GM12878 (cell line): ENCODE data around the gene HINFP. TPM values are rescaled to one million over a fixed set of nuclear protein-coding genes. Genes with fewer than 3 reads are reported as not detected.

Source experiments
- ATAC-seq: fragments of 200-7000 bp; cut with Tn5 transposase; 3 replicates; pipeline ENCODE4 v1.9.1; 2020; ENCODE audit warnings: mild to moderate bottlenecking, moderate library complexity
- BruUV-seq: library from RNA; stranded (reverse); fragments of 400-500 nt; replicated peaks from 2 replicates; lab custom pipeline; 2021; lab: Mats Ljungman, UMichigan
- CTCF ChIA-PET: fragments of 300-600 bp; sonication (Branson Sonifier 250); formaldehyde crosslinking; extraction: SDS; loops from one replicate; lab custom pipeline; 2021; ENCODE audit warnings: inconsistent platforms; lab: Yijun Ruan, JAX
- POLR2A ChIA-PET: fragments of 350-600 bp; formaldehyde crosslinking; extraction: SDS; loops from one replicate; lab custom pipeline; 2021; ENCODE audit warnings: inconsistent platforms; lab: Charles Lee
- RAD21 ChIA-PET: fragments of 300-600 bp; sonication (Branson Sonifier 250); formaldehyde crosslinking; loops from one replicate; lab custom pipeline; 2023; ENCODE audit warnings: antibody characterized with exemption; ENCODE audit not compliant: unreplicated experiment; lab: Charles Lee
- SMC1A ChIA-PET: fragments of 300-600 bp; sonication (Branson Sonifier 250); formaldehyde crosslinking; loops from one replicate; lab custom pipeline; 2023; ENCODE audit not compliant: unreplicated experiment, uncharacterized antibody; lab: Charles Lee
- DNase-seq: peaks from one replicate; pipeline ENCODE4 v3.0.0-alpha.2; 2011; ENCODE audit warnings: low read depth, low spot score
- FAIRE-seq: peaks from 3 replicates; lab custom pipeline; 2011; peaks lifted over from hg19 to GRCh38; lab: Jason Lieb, UNC
- H2AFZ ChIP-seq: 2 replicates; pipeline ENCODE4 v1.6.0; 2011; ENCODE audit warnings: low read depth, low read length, control low read depth; ENCODE audit not compliant: control insufficient read depth
- H3K27ac ChIP-seq: 2 replicates; pipeline ENCODE4 v1.5.1; 2011; ENCODE audit warnings: control low read depth; ENCODE audit not compliant: control insufficient read depth, insufficient read depth
- H3K27me3 ChIP-seq, 2 experiments: replicated peaks in 1 of 2; 2 replicates each; pipeline versions ENCODE4 v1.6.0 to v1.6.1; 2011; ENCODE audit warnings: low read length in 1 of 2; ENCODE audit not compliant: control insufficient read depth in 2 of 2, insufficient read depth in 2 of 2
- H3K36me3 ChIP-seq, 2 experiments: 2 replicates each; pipeline ENCODE4 v1.5.1; 2011; ENCODE audit warnings: low read length in 1 of 2; ENCODE audit not compliant: control insufficient read depth in 2 of 2, insufficient read depth in 2 of 2
- H3K4me1 ChIP-seq: 2 replicates; pipeline ENCODE4 v1.6.1; 2011; ENCODE audit warnings: mild to moderate bottlenecking, low read length, moderate library complexity, mixed read lengths; ENCODE audit not compliant: control insufficient read depth, insufficient read depth
- H3K4me2 ChIP-seq: 2 replicates; pipeline ENCODE4 v1.6.0; 2011; ENCODE audit warnings: control low read depth; ENCODE audit not compliant: control insufficient read depth, insufficient read depth
- H3K4me3 ChIP-seq: fragments of 200-600 bp; sonication (generic); 2 replicates; pipeline ENCODE4 v1.5.1; 2016
- H3K79me2 ChIP-seq: 2 replicates; pipeline ENCODE4 v1.6.0; 2011; ENCODE audit warnings: low read length; ENCODE audit not compliant: control insufficient read depth, insufficient read depth
- H3K9ac ChIP-seq: 2 replicates; pipeline ENCODE4 v1.8.0; 2011; ENCODE audit warnings: low read length, control low read depth, mixed read lengths; ENCODE audit not compliant: control insufficient read depth, insufficient read depth
- H3K9me3 ChIP-seq: replicated peaks from 3 replicates; pipeline ENCODE4 v1.5.1; 2011; ENCODE audit warnings: mild to moderate bottlenecking, low read length; ENCODE audit not compliant: control insufficient read depth, insufficient read depth
- H4K20me1 ChIP-seq: 2 replicates; pipeline ENCODE4 v1.6.0; 2011; ENCODE audit not compliant: control insufficient read depth, insufficient read depth
- ATF7 ChIP-seq: fragments of 450-650 bp; IDR thresholded peaks from 2 replicates; pipeline ENCODE4 v1.6.1; 2016; ENCODE audit warnings: low read depth, mild to moderate bottlenecking
- BACH1 ChIP-seq: fragments of 450-650 bp; IDR thresholded peaks from 2 replicates; pipeline ENCODE4 v1.6.1; 2017; ENCODE audit warnings: mild to moderate bottlenecking, borderline replicate concordance
- BHLHE40 ChIP-seq, 2 experiments: fragments of 450-650 bp in 1 of 2; IDR thresholded peaks; 2 replicates each; pipeline ENCODE4 v1.6.1; 2011 to 2017; ENCODE audit warnings: low read depth in 2 of 2, borderline replicate concordance in 1 of 2, improper control_type of control experiment in 1 of 2, low read length in 1 of 2, mild to moderate bottlenecking in 1 of 2
- CREM ChIP-seq: IDR thresholded peaks from 2 replicates; pipeline ENCODE4 v1.6.1; 2014; ENCODE audit warnings: antibody characterized with exemption, low read depth
- EP300 ChIP-seq, 2 experiments: fragments of 150-350 bp in 1 of 2; IDR thresholded peaks; 2 replicates each; pipeline ENCODE4 v1.6.1; 2011 to 2012; ENCODE audit warnings: low read depth in 2 of 2, low read length in 2 of 2, borderline replicate concordance in 1 of 2, improper control_type of control experiment in 1 of 2, inconsistent platforms in 1 of 2; ENCODE audit not compliant: control insufficient read depth in 1 of 2
- FOXM1 ChIP-seq: IDR thresholded peaks from 2 replicates; pipeline ENCODE4 v1.6.1; 2012; ENCODE audit warnings: low read depth, mild to moderate bottlenecking, inconsistent platforms, low read length, moderate library complexity
- IRF4 ChIP-seq: IDR thresholded peaks from 2 replicates; pipeline ENCODE4 v1.6.1; 2011; ENCODE audit warnings: low read depth, low read length
- KDM1A ChIP-seq: fragments of 200-600 bp; sonication (generic); IDR thresholded peaks from 2 replicates; pipeline ENCODE4 v1.6.1; 2016; ENCODE audit warnings: borderline replicate concordance
- MTA3 ChIP-seq: IDR thresholded peaks from 2 replicates; pipeline ENCODE4 v1.6.1; 2012; ENCODE audit warnings: low read length, inconsistent platforms, borderline replicate concordance
- MXI1 ChIP-seq: fragments of 150-350 bp; IDR thresholded peaks from 2 replicates; pipeline ENCODE4 v1.6.1; 2011; ENCODE audit warnings: low read depth, mild to moderate bottlenecking, inconsistent platforms, low read length, improper control_type of control experiment
- NFXL1 ChIP-seq: fragments of 450-650 bp; IDR thresholded peaks from 2 replicates; pipeline ENCODE4 v1.6.1; 2017; ENCODE audit warnings: antibody characterized with exemption, mild to moderate bottlenecking, borderline replicate concordance
- NFYA ChIP-seq: IDR thresholded peaks from 2 replicates; pipeline ENCODE4 v1.6.1; 2011; ENCODE audit warnings: low read depth, mild to moderate bottlenecking, low read length, improper control_type of control experiment, borderline replicate concordance
- RUNX3 ChIP-seq: IDR thresholded peaks from 2 replicates; pipeline ENCODE4 v1.6.1; 2012; ENCODE audit warnings: low read length, inconsistent platforms
- SMAD1 ChIP-seq: fragments of 450-650 bp; IDR thresholded peaks from 2 replicates; pipeline ENCODE4 v1.6.1; 2018; ENCODE audit warnings: mild to moderate bottlenecking, low read depth; ENCODE audit not compliant: partially characterized antibody
- SP1 ChIP-seq: IDR thresholded peaks from one replicate; pipeline ENCODE4 v1.6.1; 2011; ENCODE audit warnings: low read depth, low read length
- SPI1 ChIP-seq: IDR thresholded peaks from 2 replicates; pipeline ENCODE4 v1.6.1; 2011; ENCODE audit warnings: low read depth, mild to moderate bottlenecking, low read length, moderate library complexity, borderline replicate concordance; ENCODE audit not compliant: insufficient read depth
- WGBS: methylation state at CpG from one replicate; pipeline ENCODE4 v1.1.6; 2016; ENCODE audit warnings: low lambda C conversion rate; ENCODE audit not compliant: insufficient replicate concordance, insufficient coverage; ENCODE audit errors: missing lambda C conversion rate; 5-methylcytosine and 5-hydroxymethylcytosine counted together
- in situ Hi-C: fragments of 300-500 bp; cut with MboI; formaldehyde crosslinking; loops from 9 replicates; pipeline ENCODE4 v1.14.3; 2018; ENCODE audit warnings: mixed read lengths
- intact Hi-C: fragments of 100-400 bp; cut with micrococcal nuclease; formaldehyde crosslinking; loops from one replicate; pipeline ENCODE4 v1.14.2; 2022; ENCODE audit not compliant: unreplicated experiment
- polyA plus RNA-seq, 11 experiments: library from polyadenylated mRNA; depleted of rRNA in 4 of 11; unstranded in 6 of 11; stranded (reverse) in 5 of 11; fragments of >200 nt; fragmentation: Nextera tagmentation in 4 of 11; fragmentation: Illumina TruSeq in 1 of 11; extraction: Ambion mirVana in 4 of 11; extraction: Trizol in 1 of 11; gene quantifications; 1 replicate in 1 of 11; 2 replicates in 10 of 11; pipeline versions ENCODE4 v1.2.1 to v1.2.3, GENCODE V29; 2011 to 2016; ENCODE audit warnings: inconsistent platforms in 2 of 11, missing spikeins in 2 of 11, low read depth in 1 of 11
- total RNA-seq, 4 experiments: library from RNA; depleted of rRNA in 3 of 4; stranded (reverse); fragments of >200 nt in 3 of 4; fragmentation: Illumina TruSeq in 1 of 4; extraction: Trizol in 1 of 4; gene quantifications; 2 replicates each; pipeline versions ENCODE4 v1.2.1 to v1.2.3, GENCODE V29; 2013 to 2021
- TF ChIP-seq, protein P1 (sequence below): fragments of 450-650 bp; conservative IDR thresholded peaks from 2 replicates; pipeline ENCODE4 v1.6.1; 2017; ENCODE audit warnings: mild to moderate bottlenecking, moderate library complexity
- TF ChIP-seq, protein P2 (sequence below): fragments of 450-650 bp; IDR thresholded peaks from 2 replicates; pipeline ENCODE4 v1.6.1; 2017; ENCODE audit warnings: low read depth, mild to moderate bottlenecking, moderate library complexity

Gene HINFP
- total and polyA plus RNA-seq, 10 of the 15 experiments (the other 5 are each of a cell fraction or from before 2014, with no cell fraction given) = 13.1 to 26.3 (median 18.6) TPM

DNA sequence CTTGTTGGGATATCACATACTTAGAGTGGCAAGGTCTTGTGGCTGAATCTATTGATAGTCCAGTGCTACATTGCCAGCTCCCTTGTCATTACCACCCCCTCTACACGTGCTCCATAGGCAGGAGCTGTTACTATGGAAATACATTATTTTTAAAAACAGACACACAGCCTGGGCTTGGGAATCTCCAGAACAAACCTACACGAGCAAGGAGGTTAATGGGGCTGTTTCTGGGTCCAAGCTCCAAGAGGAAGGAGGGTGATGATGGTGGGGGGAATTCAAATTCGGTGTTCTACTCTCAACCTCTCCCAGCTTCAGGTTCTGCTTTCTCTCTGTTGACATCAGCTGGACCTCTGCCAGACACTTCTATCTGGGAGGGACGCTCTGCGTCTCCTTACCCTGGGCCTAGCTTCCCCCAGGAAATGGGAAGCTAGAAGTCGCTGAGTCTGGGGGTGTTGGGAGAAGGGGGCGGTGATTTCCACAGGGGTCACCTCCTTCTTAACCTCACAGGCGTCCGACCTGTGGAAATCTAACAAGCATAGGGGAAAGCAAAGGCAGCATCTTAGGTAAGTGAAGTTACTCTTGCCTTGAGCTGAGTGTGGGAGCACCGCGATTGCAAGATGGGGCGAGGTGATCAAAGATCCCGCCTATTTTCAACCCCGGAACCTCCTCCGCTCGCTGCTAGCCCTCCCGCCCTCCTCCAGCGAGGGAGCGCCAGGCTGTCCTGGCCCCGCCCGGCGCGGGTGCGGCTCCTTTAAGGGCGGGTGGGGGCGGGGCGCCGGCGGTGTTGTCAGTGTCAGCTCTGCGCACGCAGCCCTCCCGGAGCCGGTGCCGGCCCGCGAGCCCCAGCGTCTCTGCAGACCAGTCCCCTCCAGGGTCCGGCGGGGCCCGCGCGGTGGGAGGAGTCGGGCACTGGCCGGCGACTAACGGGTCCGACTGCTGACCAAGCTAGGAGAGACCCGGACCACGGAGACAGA is 14.5 kb upstream of the HINFP start, which contains the start of gene C2CD2L:
Gene C2CD2L, plus strand, starts transcription at position 781 of the 974 bp plus-strand sequence. CDS start 398 bp downstream, outside the sequence.
- in situ Hi-C loops (no loop called here), intact Hi-C loops (loop anchor here (1.0 to 5.0 kb wide), 2 partner anchors 37 to 90 kb away; no protein-coding TSS in a partner anchor)
- Histone ChIP-seq H3K4me2 (peak within 1 kb of the TSS; percentile 93), H3K27me3 (no peaks in the 10 kb centered on the region), H2AFZ (peak within 1 kb of the TSS; percentile 76), H3K4me1 (peaks cover 23% of the 10 kb centered on the region), H3K9ac (peak within 1 kb of the TSS; percentile 87), H3K27ac (peak within 1 kb of the TSS; percentile 73), H4K20me1 (no peaks in the 10 kb centered on the region), H3K9me3 (no peaks in the 10 kb centered on the region), H3K4me3 (peak within 1 kb of the TSS; percentile 96), H3K79me2 (peaks cover 33% of the 10 kb centered on the region), H3K36me3 (peaks cover 8 to 12% of the 10 kb centered on the region in 2 experiments)
- FAIRE-seq = peak; percentile 93
- ChIA-PET CTCF (interaction anchor here (0.6 to 2.0 kb wide), 15 partner anchors 11 to 231 kb away, joined by 3 to 9 read pairs (median 5); partner anchors contain the start of genes HINFP, HMBS, HYOU1 and VPS11), SMC1A (interaction anchor here (0.6 to 1.8 kb wide), 10 partner anchors 10 to 153 kb away, joined by 3 to 9 read pairs (median 6); partner anchors contain the start of genes HINFP, HMBS and TRAPPC4), POLR2A (interaction anchor here (0.6 to 7.2 kb wide), 23 partner anchors 10 to 216 kb away, joined by 3 to 76 read pairs (median 3); partner anchors contain the start of genes HINFP, HMBS, HYOU1 and NLRX1), RAD21 (interaction anchor here (0.7 to 2.2 kb wide), 12 partner anchors 11 to 218 kb away, joined by 3 to 16 read pairs (median 4); partner anchors contain the start of genes HINFP, HMBS, NLRX1 and VPS11)
- 1% methylated on average over 39 of the region's 49 CpGs for WGBS
- ATAC-seq = peak; percentile 93
- peak; percentile 70 for DNase-seq
- BruUV-seq = TSS peak; percentile 92
- TF ChIP-seq NFYA (no peak), EP300 (IDR thresholded peaks at IDR 0.05; ENCODE audit: borderline replicate concordance in 1 of 2, control insufficient read depth in 1 of 2, low read depth in 2 of 2, low read length in 2 of 2) (no peak), SPI1 (no peak), SMAD1 (peak; percentile 81), CREM (0 out of 2 replicates have a peak, but pooled peaks have one; percentile 18), MXI1 (peak; percentile 61), BACH1 (peak; percentile 42; the same call in 1 of the 2 replicates), RUNX3 (no peak), SP1 (peak; percentile 27), ATF7 (0 out of 2 replicates have a peak, but pooled peaks have one; percentile 17), KDM1A (no peak), BHLHE40 (IDR thresholded peaks at IDR 0.05; ENCODE audit: borderline replicate concordance in 1 of 2, low read depth in 2 of 2, low read length in 1 of 2) (0 out of 4 replicates have a peak, but pooled peaks of 1 of the 2 experiments have one; percentile 19), NFXL1 (peak; percentile 88), FOXM1 (no peak), IRF4 (no peak), MTA3 (no peak)
- TF ChIP-seq, protein P1, sequence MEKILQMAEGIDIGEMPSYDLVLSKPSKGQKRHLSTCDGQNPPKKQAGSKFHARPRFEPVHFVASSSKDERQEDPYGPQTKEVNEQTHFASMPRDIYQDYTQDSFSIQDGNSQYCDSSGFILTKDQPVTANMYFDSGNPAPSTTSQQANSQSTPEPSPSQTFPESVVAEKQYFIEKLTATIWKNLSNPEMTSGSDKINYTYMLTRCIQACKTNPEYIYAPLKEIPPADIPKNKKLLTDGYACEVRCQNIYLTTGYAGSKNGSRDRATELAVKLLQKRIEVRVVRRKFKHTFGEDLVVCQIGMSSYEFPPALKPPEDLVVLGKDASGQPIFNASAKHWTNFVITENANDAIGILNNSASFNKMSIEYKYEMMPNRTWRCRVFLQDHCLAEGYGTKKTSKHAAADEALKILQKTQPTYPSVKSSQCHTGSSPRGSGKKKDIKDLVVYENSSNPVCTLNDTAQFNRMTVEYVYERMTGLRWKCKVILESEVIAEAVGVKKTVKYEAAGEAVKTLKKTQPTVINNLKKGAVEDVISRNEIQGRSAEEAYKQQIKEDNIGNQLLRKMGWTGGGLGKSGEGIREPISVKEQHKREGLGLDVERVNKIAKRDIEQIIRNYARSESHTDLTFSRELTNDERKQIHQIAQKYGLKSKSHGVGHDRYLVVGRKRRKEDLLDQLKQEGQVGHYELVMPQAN = peak; percentile 63; the same call in 1 of the 2 replicates
- TF ChIP-seq, protein P2, sequence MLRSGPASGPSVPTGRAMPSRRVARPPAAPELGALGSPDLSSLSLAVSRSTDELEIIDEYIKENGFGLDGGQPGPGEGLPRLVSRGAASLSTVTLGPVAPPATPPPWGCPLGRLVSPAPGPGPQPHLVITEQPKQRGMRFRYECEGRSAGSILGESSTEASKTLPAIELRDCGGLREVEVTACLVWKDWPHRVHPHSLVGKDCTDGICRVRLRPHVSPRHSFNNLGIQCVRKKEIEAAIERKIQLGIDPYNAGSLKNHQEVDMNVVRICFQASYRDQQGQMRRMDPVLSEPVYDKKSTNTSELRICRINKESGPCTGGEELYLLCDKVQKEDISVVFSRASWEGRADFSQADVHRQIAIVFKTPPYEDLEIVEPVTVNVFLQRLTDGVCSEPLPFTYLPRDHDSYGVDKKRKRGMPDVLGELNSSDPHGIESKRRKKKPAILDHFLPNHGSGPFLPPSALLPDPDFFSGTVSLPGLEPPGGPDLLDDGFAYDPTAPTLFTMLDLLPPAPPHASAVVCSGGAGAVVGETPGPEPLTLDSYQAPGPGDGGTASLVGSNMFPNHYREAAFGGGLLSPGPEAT = peak; percentile 62; the same call in 1 of the 2 replicates
